Measurements from ENCODE around the gene ADARB1.

DNA sequence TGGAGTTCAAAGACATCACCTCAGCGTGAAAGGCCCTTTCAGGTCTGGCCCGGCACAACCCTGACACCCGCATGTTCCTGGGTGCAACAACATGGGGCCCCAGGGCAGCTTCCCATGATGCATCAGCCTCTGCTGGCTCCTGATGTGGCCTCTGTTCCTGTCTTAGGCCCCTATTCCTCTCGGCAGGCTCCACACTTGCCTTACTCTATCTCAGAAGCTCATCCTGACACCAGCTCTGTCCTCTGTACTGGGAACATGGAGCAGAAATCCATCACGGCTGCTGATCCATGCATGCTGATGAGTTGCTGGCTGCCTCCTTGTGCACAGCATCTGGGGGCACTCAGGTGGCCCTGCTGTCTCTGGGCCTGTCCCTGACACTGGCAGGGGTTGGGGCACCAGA lies 74.6 kb downstream of the ADARB1 start:
- TF ChIP-seq CTCF (IDR thresholded peaks at IDR 0.05) (no peak), POLR2A (IDR thresholded peaks at IDR 0.05) (no peak)
